Panc1 (cell line): ENCODE measurements around the gene SIAH1. TPM values are rescaled to one million over a fixed set of nuclear protein-coding genes. Genes with fewer than 3 reads are reported as not detected.

Experiments used
- ATAC-seq: fragments of 200-7000 bp; cut with Tn5 transposase; 2 replicates; pipeline ENCODE4 v1.9.1; 2020; ENCODE audit warnings: mild to moderate bottlenecking, moderate library complexity
- BruUV-seq: library from RNA; stranded (reverse); fragments of 400-500 nt; replicated peaks from 2 replicates; lab custom pipeline; 2021; lab: Mats Ljungman, UMichigan
- CTCF ChIA-PET: fragments of 300-600 bp; sonication (Branson Sonifier 250); formaldehyde crosslinking; loops from one replicate; lab custom pipeline; 2022; ENCODE audit warnings: antibody characterized with exemption; lab: Charles Lee
- POLR2A ChIA-PET: fragments of 300-600 bp; sonication (Branson Sonifier 250); formaldehyde crosslinking; loops from one replicate; lab custom pipeline; 2022; ENCODE audit warnings: antibody characterized with exemption; lab: Charles Lee
- DNase-seq: peaks from one replicate; pipeline ENCODE4 v3.0.0-alpha.2; 2010; ENCODE audit warnings: low read depth, low spot score
- H3K27ac ChIP-seq: 2 replicates; pipeline ENCODE4 v1.5.1; 2011; ENCODE audit warnings: mild to moderate bottlenecking, low read length, inconsistent platforms
- H3K27me3 ChIP-seq: fragments of 200-500 bp; sonication (Bioruptor generic); 2 replicates; pipeline ENCODE4 v1.6.0; 2014; ENCODE audit warnings: low read length, inconsistent platforms; ENCODE audit not compliant: control insufficient read depth, insufficient read depth
- H3K36me3 ChIP-seq: fragments of 200-500 bp; sonication (Bioruptor generic); 2 replicates; pipeline ENCODE4 v1.5.1; 2014; ENCODE audit warnings: inconsistent platforms, mild to moderate bottlenecking, low read length, moderate library complexity; ENCODE audit not compliant: control insufficient read depth, insufficient read depth
- H3K4me1 ChIP-seq: 2 replicates; pipeline ENCODE4 v1.5.1; 2011; ENCODE audit warnings: inconsistent platforms, mild to moderate bottlenecking, low read length, moderate library complexity; ENCODE audit not compliant: control insufficient read depth, insufficient read depth
- H3K4me3 ChIP-seq, 2 experiments: 2 replicates each; pipeline ENCODE4 v1.5.1; 2011 to 2012; ENCODE audit warnings: low read depth in 2 of 2, low read length in 2 of 2, mild to moderate bottlenecking in 2 of 2, inconsistent platforms in 1 of 2, moderate library complexity in 1 of 2
- H3K9me3 ChIP-seq: fragments of 200-500 bp; sonication (Bioruptor generic); 2 replicates; pipeline ENCODE4 v1.5.1; 2014; ENCODE audit warnings: low read depth, mild to moderate bottlenecking, inconsistent platforms, low read length, moderate library complexity; ENCODE audit not compliant: control insufficient read depth, insufficient read depth
- POLR2AphosphoS5 ChIP-seq: IDR thresholded peaks from 2 replicates; pipeline ENCODE4 v1.6.1; 2012; ENCODE audit warnings: mild to moderate bottlenecking, low read depth, low read length, moderate library complexity
- REST ChIP-seq, 2 experiments: IDR thresholded peaks; 2 replicates each; pipeline ENCODE4 v1.6.1; 2011 to 2012; ENCODE audit warnings: low read depth in 2 of 2, control low read depth in 1 of 2, low read length in 1 of 2, mild to moderate bottlenecking in 1 of 2, moderate library complexity in 1 of 2; ENCODE audit not compliant: insufficient read depth in 1 of 2
- SIN3A ChIP-seq: IDR thresholded peaks from 2 replicates; pipeline ENCODE4 v1.6.1; 2012; ENCODE audit warnings: low read depth, mild to moderate bottlenecking, low read length, moderate library complexity, borderline replicate concordance; ENCODE audit not compliant: insufficient read depth
- TCF7L2 ChIP-seq: IDR thresholded peaks from 2 replicates; pipeline ENCODE4 v1.6.1; 2011; ENCODE audit warnings: mild to moderate bottlenecking, low read depth, low read length, inconsistent platforms
- in situ Hi-C: cut with HindIII; loops from 2 replicates; pipeline ENCODE4 v1.10.0; 2016; ENCODE audit warnings: low sequenced_read_pairs, low pct_unique_long_range_greater_than_20kb
- intact Hi-C: fragments of 100-400 bp; cut with micrococcal nuclease; formaldehyde crosslinking; loops from one replicate; pipeline ENCODE4 v1.10.0; 2022; ENCODE audit not compliant: unreplicated experiment
- total RNA-seq: library from RNA; stranded (reverse); gene quantifications from one replicate; pipeline ENCODE4 v1.2.1, GENCODE V29; 2021; ENCODE audit not compliant: unreplicated experiment
- TF ChIP-seq, protein P1 (sequence below): fragments of 450-650 bp; IDR thresholded peaks from 2 replicates; pipeline ENCODE4 v1.5.1; 2017; ENCODE audit warnings: mild to moderate bottlenecking

SIAH1 gene
- total RNA-seq, 1 experiment from 2014 or later: 18.8 TPM

DNA sequence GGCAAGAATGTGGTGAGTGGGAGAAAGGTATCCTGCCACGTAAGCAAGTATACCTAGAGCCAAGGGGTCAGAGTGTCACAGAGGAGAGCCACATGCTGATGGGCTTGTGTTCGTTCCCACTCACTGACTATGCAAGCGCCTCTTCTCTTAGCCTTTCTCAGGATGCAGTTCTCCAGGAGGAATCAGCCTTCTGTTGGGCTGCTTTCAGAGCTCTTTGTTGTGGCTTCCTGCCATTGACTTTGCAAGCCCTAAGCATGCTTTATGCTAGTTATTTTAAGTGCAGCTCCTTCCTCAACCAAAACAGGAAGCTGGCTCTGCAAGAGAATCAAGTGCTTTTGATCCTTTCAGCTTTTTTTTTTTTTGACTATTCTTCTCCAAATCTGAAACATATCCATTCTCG lies 66.6 kb downstream of the SIAH1 start:
- in situ Hi-C loops: no loop called here
- no peak overlapping the region for H3K4me3 ChIP-seq
- no peak overlapping the region for H3K27ac ChIP-seq
- ATAC-seq (no peak), DNase-seq (no peak)
- no TSS peak for BruUV-seq
- no peaks in the 10 kb centered on the region for H3K4me1 ChIP-seq
- CTCF ChIA-PET: interaction anchor here (0.7 kb wide), 1 partner anchor 437 kb away, joined by 4 read pairs; no protein-coding TSS in a partner anchor
- intact Hi-C loops: no loop called here
- POLR2A ChIA-PET: no interaction called here
- no peaks in the 10 kb centered on the region for H3K27me3 ChIP-seq
- TF ChIP-seq, protein P1, sequence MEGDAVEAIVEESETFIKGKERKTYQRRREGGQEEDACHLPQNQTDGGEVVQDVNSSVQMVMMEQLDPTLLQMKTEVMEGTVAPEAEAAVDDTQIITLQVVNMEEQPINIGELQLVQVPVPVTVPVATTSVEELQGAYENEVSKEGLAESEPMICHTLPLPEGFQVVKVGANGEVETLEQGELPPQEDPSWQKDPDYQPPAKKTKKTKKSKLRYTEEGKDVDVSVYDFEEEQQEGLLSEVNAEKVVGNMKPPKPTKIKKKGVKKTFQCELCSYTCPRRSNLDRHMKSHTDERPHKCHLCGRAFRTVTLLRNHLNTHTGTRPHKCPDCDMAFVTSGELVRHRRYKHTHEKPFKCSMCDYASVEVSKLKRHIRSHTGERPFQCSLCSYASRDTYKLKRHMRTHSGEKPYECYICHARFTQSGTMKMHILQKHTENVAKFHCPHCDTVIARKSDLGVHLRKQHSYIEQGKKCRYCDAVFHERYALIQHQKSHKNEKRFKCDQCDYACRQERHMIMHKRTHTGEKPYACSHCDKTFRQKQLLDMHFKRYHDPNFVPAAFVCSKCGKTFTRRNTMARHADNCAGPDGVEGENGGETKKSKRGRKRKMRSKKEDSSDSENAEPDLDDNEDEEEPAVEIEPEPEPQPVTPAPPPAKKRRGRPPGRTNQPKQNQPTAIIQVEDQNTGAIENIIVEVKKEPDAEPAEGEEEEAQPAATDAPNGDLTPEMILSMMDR: no peak
- TF ChIP-seq TCF7L2 (no peak), SIN3A (no peak), POLR2AphosphoS5 (no peak), REST (IDR thresholded peaks at IDR 0.05; ENCODE audit: insufficient read depth in 1 of 2, low read depth in 2 of 2, low read length in 1 of 2) (no peak)
- H3K9me3 ChIP-seq: no peaks in the 10 kb centered on the region
- peaks cover 2% of the 10 kb centered on the region; the same call in 1 of the 2 replicates for H3K36me3 ChIP-seq

- Histone ChIP-seq H3K9me3 (no peaks in the 10 kb centered on the region), H3K4me3 (no peak overlapping the region), H3K36me3 (peaks cover 2% of the 10 kb centered on the region; the same call in 1 of the 2 replicates), H3K4me1 (no peaks in the 10 kb centered on the region), H3K27me3 (no peaks in the 10 kb centered on the region), H3K27ac (no peak overlapping the region)
- ChIA-PET CTCF (no interaction called here), POLR2A (no interaction called here)
- TF ChIP-seq TCF7L2: no peak
- TF ChIP-seq, protein P1: no peak
- no peak for TF ChIP-seq SIN3A
- no TSS peak for BruUV-seq
- in situ Hi-C loops: no loop called here
- no peak for DNase-seq
- ATAC-seq: no peak
- intact Hi-C loops: no loop called here
These were observed 67.4 kb downstream of the SIAH1 start for GRCh38 chr16:48317614-48318315.
